HUES6 (cell line): ENCODE results near the gene HMGCS2.
"Not testable (repeated sequence)": the region's sequence is repeated elsewhere in the genome, so short reads cannot be mapped to it uniquely, and the experiment has no call there.

Experiments
- H3K27ac ChIP-seq: 2 replicates; pipeline ENCODE4 v1.7.0; 2013; ENCODE audit warnings: low read depth, mild to moderate bottlenecking, low read length, inconsistent platforms
- H3K27me3 ChIP-seq: 2 replicates; pipeline ENCODE4 v1.6.1; 2013; ENCODE audit warnings: low read length; ENCODE audit not compliant: control insufficient read depth, insufficient read depth
- H3K36me3 ChIP-seq: 2 replicates; pipeline ENCODE4 v1.6.1; 2013; ENCODE audit warnings: low read length; ENCODE audit not compliant: control insufficient read depth, insufficient read depth
- H3K4me1 ChIP-seq: 2 replicates; pipeline ENCODE4 v1.6.1; 2013; ENCODE audit warnings: low read length; ENCODE audit not compliant: control insufficient read depth, insufficient read depth
- H3K4me3 ChIP-seq: 2 replicates; pipeline ENCODE4 v1.5.1; 2013; ENCODE audit warnings: low read depth, low read length
- H3K9ac ChIP-seq: one replicate; pipeline ENCODE4 v1.6.1; 2013; ENCODE audit warnings: mild to moderate bottlenecking, low read length
- H3K9me3 ChIP-seq: 2 replicates; pipeline ENCODE4 v1.6.1; 2013; ENCODE audit warnings: low read depth, low read length; ENCODE audit not compliant: control insufficient read depth, insufficient read depth

HMGCS2 gene

DNA sequence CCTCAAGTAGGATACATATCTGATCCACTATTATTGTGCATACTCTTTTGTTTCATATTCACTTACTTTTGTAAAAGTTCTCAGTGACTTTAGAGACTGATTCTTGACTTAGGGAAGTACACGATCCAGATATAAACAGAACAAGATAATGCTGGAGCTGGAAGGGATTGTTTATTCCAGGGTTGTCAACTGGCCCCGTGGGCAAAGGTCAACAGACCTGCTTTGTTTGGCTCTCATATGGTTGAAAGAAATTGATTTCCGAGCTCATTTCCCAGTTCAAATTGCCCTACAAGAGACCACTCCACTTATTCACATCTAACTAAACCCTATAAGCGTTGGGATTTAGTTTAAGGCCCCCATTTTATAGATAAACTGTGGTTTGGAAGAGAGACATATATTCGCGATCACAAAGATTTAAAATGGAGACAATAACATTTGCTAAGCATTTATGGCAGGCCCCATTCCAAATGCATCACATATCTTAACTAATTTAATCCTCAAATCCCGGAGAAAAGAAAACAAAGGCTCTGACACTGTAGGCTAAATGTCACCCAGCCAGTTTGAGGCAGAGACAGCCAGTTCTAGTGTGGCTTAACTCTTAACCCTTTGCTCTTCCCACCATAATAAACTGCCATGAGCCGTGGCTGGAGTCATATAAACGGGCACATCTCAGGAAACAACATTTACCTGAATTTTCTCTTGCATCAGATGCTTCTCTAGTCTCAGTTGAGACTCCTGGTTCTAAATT is 21.9 kb upstream of the HMGCS2 start:
- Histone ChIP-seq H3K27me3 (no peaks in the 10 kb centered on the region), H3K4me3 (no peak overlapping the region), H3K4me1 (no peaks in the 10 kb centered on the region), H3K9ac (no peak overlapping the region), H3K27ac (no peak overlapping the region), H3K9me3 (no peaks in the 10 kb centered on the region), H3K36me3 (no peaks in the 10 kb centered on the region)

DNA sequence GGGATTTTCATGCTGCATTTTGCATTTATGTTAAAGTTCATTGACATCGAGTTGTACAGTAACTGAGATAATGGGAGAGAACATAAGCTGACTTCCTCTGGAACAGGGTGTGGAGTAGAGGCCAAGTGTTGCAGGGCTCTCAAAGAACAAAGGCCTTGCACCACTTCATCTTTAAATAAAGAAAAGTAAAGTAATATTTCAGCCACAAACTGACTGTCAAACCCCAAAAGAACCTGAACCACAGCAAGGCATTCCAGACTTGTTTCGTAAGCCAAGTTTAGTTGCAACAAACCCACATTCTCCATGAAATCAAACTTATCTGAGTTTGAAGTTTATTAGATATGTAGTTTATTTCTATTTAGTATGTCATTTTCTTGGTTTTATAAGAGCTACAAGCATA is 19.1 kb upstream of the HMGCS2 start:
- no peak overlapping the region for H3K9ac ChIP-seq
- H3K4me1 ChIP-seq, result no peaks in the 10 kb centered on the region; the same call in 1 of the 2 replicates
- no peak overlapping the region for H3K4me3 ChIP-seq
- H3K27ac ChIP-seq, result no peak overlapping the region
- H3K9me3 ChIP-seq, result no peaks in the 10 kb centered on the region
- H3K36me3 ChIP-seq, result no peaks in the 10 kb centered on the region
- no peaks in the 10 kb centered on the region for H3K27me3 ChIP-seq

DNA sequence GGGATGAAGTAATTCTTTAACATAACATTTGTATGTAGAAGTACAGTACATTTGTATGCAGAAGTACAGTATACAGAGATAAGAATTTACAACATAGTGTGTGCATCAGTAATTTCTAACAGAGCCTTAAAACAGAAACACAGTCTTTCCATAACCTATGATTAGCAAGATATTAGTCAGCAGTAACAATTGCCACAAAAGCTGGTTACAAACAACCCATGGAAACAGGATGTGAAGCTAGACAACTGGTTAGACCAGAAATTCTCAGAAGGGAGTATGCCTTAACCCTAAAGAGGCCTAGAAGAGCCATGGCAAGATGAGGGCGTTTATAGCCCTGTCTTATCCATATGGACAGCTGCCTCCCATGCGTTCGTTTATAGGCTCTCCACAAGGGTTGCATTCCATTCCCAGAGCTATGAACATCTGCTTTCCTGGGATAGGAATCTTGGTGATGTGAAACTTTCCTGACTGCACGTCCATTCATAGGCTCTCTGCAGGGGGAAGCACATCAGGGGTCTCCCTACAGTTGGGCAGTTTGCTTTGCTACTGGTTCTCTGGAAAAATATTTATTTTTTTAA is 17.9 kb upstream of the HMGCS2 start:
- H3K4me3 ChIP-seq, H3K36me3 ChIP-seq, H3K9me3 ChIP-seq, H3K27me3 ChIP-seq, H3K4me1 ChIP-seq, H3K27ac ChIP-seq, H3K9ac ChIP-seq: not testable (repeated sequence)

DNA sequence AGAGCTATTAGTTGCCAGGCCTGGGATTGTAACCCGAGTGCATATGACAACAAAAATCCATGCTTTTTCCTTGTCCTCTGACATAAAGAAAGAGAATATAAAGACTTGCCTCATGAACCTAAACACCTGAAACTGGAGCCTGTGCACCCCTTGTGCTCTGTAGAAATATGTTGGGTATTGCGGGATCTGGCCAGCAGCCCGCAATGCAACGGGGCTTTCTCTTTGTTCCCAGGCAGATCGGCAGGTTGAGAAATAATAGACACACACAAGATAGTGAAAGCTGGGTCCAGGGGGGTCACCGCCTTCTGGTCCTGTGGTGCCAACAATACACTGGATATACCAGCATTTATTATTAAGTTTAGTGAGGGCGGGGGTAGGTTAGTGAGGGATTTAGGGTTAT is 17.3 kb upstream of the HMGCS2 start:
- not testable (repeated sequence) for H3K27me3 ChIP-seq, H3K9ac ChIP-seq, H3K4me3 ChIP-seq, H3K9me3 ChIP-seq, H3K4me1 ChIP-seq, H3K27ac ChIP-seq, H3K36me3 ChIP-seq

DNA sequence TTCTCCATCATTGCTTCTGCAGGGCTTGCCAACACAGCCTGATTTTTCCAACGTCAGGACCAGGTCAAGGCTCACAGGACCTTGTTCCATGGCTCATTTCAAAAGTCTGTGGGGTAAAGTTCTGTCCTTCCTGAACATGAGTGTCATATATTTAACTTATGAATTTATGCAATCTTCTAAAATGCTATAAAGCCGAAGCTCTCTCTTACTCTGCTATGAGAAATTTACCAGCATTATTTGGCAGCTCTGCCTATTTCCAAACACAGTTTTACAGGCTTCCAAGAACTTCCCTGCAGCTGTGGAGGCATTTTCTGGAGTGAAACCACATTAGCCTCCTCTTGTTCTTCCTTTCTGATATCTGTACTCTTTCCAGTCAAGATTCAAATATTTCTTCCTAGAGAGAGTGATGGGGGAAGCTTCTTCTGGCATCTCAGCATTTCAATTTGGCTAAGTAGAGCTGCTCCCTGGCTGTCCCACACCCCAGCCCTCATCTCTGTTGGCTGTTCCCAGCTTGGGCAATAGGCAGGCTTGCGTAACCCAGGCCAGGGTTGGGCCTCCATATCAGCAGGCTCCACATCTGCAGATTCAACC is 15.6 kb upstream of the HMGCS2 start:
- no peak overlapping the region for H3K27ac ChIP-seq
- no peaks in the 10 kb centered on the region; the same call in 1 of the 2 replicates for H3K4me1 ChIP-seq
- no peaks in the 10 kb centered on the region for H3K36me3 ChIP-seq
- H3K27me3 ChIP-seq, result no peaks in the 10 kb centered on the region
- H3K9me3 ChIP-seq, result no peaks in the 10 kb centered on the region
- H3K9ac ChIP-seq, result no peak overlapping the region
- no peak overlapping the region for H3K4me3 ChIP-seq

DNA sequence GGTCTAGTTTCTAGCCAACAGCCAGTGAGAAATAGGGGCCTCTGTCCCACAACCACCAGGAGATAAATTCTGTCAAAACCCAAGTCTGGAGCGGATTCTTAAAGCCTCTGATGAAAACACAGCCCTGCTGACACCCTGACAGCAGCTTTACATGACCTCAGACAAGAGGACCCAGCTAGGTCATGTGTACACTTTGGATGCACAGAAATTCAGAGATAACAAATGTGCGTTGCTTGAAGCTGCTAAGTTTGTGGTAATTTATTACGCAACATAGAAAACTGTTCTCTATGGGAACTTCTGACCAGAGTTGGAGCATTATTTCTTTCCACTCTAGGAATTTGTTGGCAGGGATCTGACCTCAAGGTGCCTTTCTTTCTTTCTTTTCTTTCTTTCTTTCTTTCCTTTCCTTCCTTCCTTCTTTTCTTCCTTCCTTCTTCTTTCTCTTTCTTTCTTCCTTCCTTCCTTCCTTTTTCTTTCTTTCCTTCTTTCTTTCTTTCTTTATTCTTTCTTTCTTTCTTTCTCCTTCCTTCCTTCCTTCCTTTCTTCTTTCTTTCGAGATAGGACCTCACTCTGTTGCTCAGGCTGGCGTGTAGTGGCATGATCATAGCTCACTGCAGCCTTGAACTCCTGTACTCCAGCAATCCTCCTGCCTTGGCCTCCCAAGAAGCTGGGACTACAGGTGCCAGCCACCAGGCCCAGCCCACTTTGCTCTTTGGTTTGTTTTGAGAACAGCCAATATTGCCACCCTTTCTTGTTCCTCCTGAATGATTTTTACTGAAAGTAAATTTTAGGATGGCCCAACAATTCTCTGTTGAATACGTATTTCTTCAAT is 14.9 kb upstream of the HMGCS2 start:
- H3K36me3 ChIP-seq, result no peaks in the 10 kb centered on the region
- H3K9ac ChIP-seq, result no peak overlapping the region
- no peaks in the 10 kb centered on the region; the same call in 1 of the 2 replicates for H3K4me1 ChIP-seq
- no peak overlapping the region for H3K4me3 ChIP-seq
- H3K27ac ChIP-seq, result no peak overlapping the region
- no peaks in the 10 kb centered on the region for H3K9me3 ChIP-seq
- no peaks in the 10 kb centered on the region for H3K27me3 ChIP-seq

DNA sequence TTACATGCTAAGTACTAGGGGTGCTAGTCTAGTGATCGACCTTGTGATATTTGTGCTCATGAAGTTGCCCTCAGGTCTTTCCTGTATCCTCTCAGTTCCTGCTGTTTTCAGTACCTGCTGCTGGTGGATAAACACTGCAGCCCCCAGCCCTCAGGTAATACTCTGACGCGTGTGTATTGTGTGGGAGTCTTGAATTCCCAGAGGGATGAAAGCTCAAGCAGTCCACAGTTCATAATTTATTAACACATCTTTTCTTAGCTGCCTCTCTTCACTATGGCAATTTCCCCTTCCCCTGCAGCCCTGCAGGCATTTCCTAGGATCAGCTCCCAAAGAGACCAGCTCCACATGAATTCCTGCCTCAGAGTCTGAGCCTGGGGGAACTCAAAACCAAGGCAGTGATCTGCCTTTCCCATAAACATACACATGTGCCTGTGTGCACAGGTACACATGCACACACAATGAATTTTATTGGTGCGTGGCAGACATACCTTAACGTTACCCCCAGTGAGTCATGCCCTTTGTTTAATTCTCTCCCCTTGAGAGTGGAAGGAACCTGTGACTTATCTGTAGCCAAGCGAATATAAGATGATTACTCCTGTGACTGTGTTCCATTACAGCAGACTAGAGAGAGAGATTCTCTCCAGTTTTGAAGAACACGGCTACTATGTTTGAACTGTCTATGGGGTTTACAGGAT is 14.1 kb upstream of the HMGCS2 start:
- Histone ChIP-seq H3K36me3 (no peaks in the 10 kb centered on the region), H3K9ac (no peak overlapping the region), H3K9me3 (no peaks in the 10 kb centered on the region), H3K4me1 (no peaks in the 10 kb centered on the region; the same call in 1 of the 2 replicates), H3K27me3 (no peaks in the 10 kb centered on the region), H3K4me3 (no peak overlapping the region), H3K27ac (no peak overlapping the region)

DNA sequence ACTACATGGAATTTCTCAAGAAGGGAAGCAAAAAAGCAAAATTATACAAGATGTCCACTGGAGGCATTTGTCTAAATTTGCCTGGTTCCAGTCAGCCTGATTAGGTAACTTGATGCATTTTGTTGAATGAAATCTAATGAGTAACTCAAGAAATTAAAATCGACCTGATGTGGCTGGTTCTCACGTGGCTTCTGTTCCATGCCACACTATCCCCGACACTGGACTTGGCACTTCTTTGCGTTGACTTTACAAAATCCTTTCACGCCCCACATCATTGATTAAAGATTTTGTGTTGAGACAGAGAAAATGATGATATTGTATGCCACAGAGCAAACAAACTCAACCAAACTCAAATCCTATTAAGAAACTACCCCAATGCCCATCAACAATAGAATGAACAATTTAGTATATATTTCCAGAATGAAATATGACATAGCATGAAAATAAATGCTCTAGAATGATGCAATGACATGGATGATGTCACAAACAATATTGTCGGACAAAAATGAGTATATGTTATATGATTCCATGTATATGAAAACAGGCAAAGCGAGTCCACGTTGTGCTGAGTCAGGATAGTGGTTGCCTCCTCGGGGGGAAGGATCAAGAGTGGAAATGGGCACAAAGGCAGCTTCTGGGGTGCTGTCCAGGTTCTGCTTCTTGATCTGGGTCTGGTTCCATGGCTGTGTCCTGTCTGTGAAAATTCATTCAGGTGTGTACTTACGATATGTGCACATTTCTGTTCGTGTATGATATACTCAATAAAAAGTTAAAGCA is 12.9 kb upstream of the HMGCS2 start:
- no peak overlapping the region for H3K27ac ChIP-seq
- H3K9ac ChIP-seq, result no peak overlapping the region
- no peaks in the 10 kb centered on the region for H3K27me3 ChIP-seq
- no peaks in the 10 kb centered on the region for H3K9me3 ChIP-seq
- H3K4me1 ChIP-seq, result no peaks in the 10 kb centered on the region; the same call in 1 of the 2 replicates
- H3K36me3 ChIP-seq, result no peaks in the 10 kb centered on the region
- H3K4me3 ChIP-seq, result no peak overlapping the region

DNA sequence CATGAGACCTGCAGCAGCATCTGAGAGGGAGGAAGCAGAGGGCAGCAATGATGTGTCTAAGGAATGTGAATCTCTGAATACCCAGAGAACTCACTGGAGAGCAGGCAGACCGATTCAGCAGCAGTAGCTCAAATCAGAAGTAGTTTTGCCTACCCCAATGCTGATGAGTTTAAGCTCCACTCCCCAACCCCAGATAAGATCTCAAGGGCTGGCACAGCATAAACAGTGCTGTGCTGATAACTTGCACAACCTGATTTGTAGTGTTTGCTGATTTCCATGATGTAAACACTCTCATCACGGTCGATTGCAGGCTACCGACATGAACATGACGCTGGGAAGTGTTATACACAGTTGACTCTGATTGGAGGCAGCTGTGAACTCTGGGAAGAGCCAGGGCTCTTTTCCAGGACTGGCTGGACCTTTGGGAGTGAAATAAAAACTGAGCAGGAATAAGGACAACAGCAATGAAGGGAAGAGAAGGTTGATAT is 11.2 kb upstream of the HMGCS2 start:
- Histone ChIP-seq H3K9me3 (no peaks in the 10 kb centered on the region), H3K27me3 (no peaks in the 10 kb centered on the region), H3K27ac (no peak overlapping the region), H3K4me3 (no peak overlapping the region), H3K4me1 (no peaks in the 10 kb centered on the region; the same call in 1 of the 2 replicates), H3K9ac (no peak overlapping the region), H3K36me3 (no peaks in the 10 kb centered on the region)
